Fibroblast of skin of left quadriceps (primary cell): ENCODE measurements around the gene PGAP3.
A peak's percentile ranks its signal among the peaks of the same experiment; 100 is the strongest.

Source experiments
- DNase-seq, 2 experiments: peaks; one replicate each; pipeline ENCODE4 v3.0.0-alpha.2; 2013; ENCODE audit warnings: low read depth in 2 of 2

The PGAP3 gene

DNA sequence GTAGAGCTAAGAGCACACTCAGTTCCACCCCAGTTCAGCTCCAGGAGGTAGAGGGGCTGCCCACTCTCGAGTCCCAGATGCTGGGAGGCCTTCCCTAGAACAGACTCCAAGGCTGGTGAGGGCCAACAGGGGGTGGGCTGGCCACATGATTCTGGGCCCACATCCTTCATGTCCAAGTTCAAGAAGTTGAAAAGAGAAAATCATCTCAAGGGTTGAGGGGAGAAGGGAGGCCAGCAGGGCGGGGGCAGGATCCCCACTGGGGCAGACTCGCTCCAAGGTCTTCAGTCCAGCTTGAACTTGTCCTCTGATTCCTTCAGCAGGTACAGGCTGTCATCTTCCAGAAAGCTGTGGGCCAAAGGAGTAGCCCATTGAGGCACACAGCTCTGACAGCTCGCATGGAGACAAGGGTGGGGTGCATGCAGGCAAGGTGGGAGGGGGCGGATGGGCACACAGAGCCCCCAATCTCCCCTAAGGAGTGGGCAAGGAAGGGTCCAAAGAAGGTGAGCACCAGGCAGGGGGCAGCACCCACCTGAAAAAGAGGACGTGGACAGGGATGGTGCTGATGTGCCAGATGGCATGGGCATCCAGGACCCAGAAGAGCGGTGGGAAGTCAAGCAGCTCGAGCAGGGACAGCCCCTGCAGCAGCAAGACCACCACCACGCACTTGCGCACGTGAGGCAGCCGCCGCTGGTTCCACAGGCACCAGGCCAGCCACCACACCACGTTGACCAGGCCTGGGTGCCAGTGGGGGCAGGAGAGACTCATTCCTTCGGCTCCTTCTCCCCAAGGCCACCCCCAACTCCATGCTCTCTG lies 15.1 kb downstream of the PGAP3 start:
- DNase-seq: no peak

GRCh38 chr17:39671651-39672521 lies 16.0 kb downstream of the PGAP3 start:
- no peak for DNase-seq

DNA sequence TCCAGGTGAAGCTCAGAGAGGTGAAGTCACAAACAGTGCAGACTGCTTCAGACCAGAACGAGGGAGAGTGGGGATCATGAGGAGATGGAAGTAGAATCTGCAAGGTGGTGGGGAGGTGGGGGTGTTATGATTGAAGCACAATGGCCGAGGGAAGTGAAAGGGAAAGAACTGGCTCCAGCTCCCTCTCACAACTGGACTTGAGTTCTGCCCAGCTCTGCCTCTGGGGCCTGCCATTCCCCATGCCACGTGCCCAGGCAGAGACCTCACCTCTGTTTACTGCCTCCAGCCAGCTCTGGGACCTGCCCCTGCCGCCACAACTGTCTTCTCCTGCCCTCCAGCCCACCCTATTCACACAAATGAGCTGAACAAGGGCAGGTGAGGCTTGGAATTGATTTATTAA lies 17.1 kb downstream of the PGAP3 start:
- DNase-seq: no peak

DNA sequence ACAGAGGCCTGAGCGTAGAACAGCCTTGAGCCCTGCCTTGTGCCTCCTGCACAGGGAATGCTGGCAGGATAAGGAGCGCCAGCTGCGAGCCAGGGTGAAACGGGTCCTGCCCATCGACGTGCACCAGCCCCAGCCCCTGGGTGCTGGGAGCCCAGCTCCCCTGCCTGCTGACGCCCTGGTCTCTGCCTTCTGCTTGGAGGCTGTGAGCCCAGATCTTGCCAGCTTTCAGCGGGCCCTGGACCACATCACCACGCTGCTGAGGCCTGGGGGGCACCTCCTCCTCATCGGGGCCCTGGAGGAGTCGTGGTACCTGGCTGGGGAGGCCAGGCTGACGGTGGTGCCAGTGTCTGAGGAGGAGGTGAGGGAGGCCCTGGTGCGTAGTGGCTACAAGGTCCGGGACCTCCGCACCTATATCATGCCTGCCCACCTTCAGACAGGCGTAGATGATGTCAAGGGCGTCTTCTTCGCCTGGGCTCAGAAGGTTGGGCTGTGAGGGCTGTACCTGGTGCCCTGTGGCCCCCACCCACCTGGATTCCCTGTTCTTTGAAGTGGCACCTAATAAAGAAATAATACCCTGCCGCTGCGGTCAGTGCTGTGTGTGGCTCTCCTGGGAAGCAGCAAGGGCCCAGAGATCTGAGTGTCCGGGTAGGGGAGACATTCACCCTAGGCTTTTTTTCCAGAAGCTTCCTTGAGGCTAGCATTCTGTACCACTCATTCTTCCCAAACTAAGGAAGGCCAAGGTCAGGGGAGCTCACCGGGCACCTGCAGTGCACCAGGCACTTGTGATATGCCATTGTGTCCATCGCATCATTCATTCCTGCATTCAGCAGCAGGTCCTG lies 17.7 kb downstream of the PGAP3 start:
- no peak for DNase-seq

GRCh38 chr17:39667945-39668924 lies 19.6 kb downstream of the PGAP3 start, which contains the start of gene PNMT:
TSS of gene PNMT (plus strand) at chr17:39668453. CDS start at chr17:39668476, 23 bp downstream.
- peak in 1 of 2 experiments; percentile 10 for DNase-seq

DNA sequence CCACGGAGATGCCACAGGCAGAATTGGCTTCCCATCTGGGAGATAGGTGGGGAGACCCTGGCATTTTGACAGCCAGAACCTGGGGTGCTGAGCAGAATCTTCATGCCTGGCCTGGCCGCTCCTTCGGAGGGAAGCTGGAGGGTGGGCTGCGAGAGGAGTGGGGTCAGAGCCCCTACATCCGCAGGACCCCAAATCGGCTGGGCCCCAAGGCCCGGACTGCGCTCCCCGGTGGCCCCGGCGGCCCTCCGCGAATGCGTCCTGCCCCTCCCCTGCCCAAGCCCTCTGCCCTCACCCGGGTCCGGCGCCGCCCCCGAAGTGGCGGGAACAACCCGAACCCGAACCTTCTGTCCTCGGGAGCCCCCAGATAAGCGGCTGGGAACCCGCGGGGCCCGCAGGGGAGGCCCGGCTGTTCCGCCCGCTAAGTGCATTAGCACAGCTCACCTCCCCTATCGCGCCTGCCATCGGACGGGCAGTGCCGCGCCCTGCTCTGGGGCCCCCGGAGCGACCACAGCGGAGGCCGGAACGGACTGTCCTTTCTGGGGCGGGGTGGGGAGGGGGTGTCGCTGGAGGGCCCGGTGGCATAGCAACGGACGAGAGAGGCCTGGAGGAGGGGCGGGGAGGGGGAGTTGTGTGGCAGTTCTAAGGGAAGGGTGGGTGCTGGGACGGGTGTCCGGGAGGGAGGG lies 20.5 kb downstream of the PGAP3 start:
- no peak for DNase-seq

GRCh38 chr17:39666601-39667261 lies 21.1 kb downstream of the PGAP3 start:
- DNase-seq: no peak

GRCh38 chr17:39666231-39666600 lies 21.6 kb downstream of the PGAP3 start:
- no peak for DNase-seq

DNA sequence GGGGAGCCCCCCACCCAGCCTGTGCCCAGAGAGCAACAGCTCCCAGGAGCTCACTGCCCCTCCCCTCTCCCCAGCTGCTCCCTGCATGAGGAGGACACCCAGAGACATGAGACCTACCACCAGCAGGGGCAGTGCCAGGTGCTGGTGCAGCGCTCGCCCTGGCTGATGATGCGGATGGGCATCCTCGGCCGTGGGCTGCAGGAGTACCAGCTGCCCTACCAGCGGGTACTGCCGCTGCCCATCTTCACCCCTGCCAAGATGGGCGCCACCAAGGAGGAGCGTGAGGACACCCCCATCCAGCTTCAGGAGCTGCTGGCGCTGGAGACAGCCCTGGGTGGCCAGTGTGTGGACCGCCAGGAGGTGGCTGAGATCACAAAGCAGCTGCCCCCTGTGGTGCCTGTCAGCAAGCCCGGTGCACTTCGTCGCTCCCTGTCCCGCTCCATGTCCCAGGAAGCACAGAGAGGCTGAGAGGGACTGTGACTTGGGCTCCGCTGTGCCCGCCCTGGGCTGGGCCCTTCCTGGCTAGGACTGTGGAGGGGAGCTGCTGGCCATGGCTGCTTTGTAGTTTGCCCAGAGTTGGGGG lies 22.1 kb downstream of the PGAP3 start:
- DNase-seq: no peak

GRCh38 chr17:39664581-39665561 lies 23.0 kb downstream of the PGAP3 start, which contains the start of gene TCAP:
TSS of gene TCAP (plus strand) at chr17:39665349. CDS start at chr17:39665360, 11 bp downstream.
- DNase-seq: no peak

GRCh38 chr17:39663688-39664580 lies 23.9 kb downstream of the PGAP3 start:
- DNase-seq: no peak

- no peak for DNase-seq
Measured at GRCh38 chr17:39663340-39663687, 24.5 kb downstream of the PGAP3 start.

DNA sequence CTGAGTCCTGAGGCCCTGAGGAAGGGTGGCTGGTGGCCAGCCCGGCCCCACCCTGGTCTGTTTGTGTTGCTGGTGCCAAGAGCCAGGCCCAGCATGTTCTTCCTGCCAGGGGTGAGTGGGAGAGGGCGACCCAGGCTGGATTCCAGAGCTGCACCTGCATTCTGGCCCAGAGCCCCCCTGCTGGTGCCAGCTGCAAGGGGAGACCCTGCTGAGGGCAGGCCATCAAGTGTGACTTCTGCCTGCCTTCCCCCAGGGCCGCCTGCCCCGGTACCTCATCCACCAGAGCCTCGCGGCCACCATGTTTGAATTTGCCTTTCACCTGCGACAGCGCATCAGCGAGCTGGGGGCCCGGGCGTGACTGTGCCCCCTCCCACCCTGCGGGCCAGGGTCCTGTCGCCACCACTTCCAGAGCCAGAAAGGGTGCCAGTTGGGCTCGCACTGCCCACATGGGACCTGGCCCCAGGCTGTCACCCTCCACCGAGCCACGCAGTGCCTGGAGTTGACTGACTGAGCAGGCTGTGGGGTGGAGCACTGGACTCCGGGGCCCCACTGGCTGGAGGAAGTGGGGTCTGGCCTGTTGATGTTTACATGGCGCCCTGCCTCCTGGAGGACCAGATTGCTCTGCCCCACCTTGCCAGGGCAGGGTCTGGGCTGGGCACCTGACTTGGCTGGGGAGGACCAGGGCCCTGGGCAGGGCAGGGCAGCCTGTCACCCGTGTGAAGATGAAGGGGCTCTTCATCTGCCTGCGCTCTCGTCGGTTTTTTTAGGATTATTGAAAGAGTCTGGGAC lies 25.1 kb downstream of the PGAP3 start:
- no peak for DNase-seq

DNA sequence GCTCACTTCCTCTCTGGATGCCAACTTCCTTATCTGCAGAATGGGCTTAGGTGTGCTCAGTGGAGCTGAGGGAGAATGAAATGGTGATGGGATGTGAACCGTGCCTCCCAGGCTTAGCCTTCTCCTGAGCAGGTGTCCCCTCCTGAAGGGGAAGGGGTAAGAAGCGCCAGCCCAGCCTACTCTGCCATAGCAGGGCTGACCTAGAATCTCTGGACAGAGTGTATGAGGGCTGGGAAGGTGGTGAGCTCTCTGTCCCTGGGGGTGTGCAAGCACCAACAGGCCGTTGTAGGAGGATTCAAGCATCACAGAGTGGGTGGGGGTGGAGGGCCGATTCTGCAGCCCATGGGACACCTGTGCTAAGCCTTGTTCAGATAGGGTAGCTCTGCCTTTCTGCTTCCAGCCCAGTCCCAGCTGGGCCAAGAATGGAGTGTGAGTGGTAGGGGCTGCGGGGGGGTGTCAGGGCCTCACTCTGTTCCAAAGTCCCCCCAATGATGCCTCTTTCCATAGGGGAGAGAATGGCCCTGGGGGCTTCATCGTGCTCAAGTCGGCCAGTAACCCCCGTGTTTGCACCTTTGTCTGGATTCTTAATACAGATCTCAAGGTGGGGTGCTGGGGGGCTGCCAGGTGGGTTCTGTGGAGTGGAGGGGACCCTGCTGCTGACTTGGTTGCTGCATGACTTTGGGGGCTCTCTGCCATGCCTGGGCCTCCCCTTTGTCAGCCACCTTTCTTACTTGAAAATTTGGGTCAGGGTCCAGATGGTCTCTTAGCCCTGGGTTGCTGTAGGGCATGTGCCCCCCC lies 25.9 kb downstream of the PGAP3 start:
- no peak for DNase-seq
